GM23338 (cell line): ENCODE data around the gene PPP2R2B. TPM values are rescaled to one million over a fixed set of nuclear protein-coding genes. Genes with fewer than 3 reads are reported as not detected.

Experiments
- ATAC-seq: fragments of 200-7000 bp; cut with Tn5 transposase; 3 replicates; pipeline ENCODE4 v1.9.1; 2020
- DNase-seq: peaks from one replicate; pipeline ENCODE4 v3.0.0-alpha.2; 2015; ENCODE audit warnings: low spot score
- H2AFZ ChIP-seq: fragments of 200-600 bp; sonication (generic); 2 replicates; pipeline ENCODE4 v1.8.0; 2016; ENCODE audit warnings: antibody characterized with exemption, mild to moderate bottlenecking, moderate library complexity
- H3F3A ChIP-seq: fragments of 200-600 bp; sonication (generic); replicated peaks from 2 replicates; pipeline ENCODE4 v1.8.0; 2017; ENCODE audit warnings: antibody characterized with exemption, mixed run types, low read depth
- H3K27ac ChIP-seq: fragments of 200-600 bp; sonication (generic); 2 replicates; pipeline ENCODE4 v1.6.1; 2016; ENCODE audit warnings: low read depth
- H3K27me3 ChIP-seq: fragments of 200-600 bp; sonication (generic); 2 replicates; pipeline ENCODE4 v1.8.0; 2016; ENCODE audit warnings: mild to moderate bottlenecking, mixed run types, moderate library complexity; ENCODE audit not compliant: insufficient read depth
- H3K36me3 ChIP-seq: fragments of 200-600 bp; sonication (generic); 2 replicates; pipeline ENCODE4 v1.8.0; 2016; ENCODE audit warnings: mild to moderate bottlenecking; ENCODE audit not compliant: insufficient read depth
- H3K4me1 ChIP-seq: fragments of 200-600 bp; sonication (generic); 2 replicates; pipeline ENCODE4 v1.8.0; 2016; ENCODE audit warnings: mild to moderate bottlenecking, moderate library complexity; ENCODE audit not compliant: insufficient read depth
- H3K4me2 ChIP-seq: fragments of 200-600 bp; sonication (generic); 2 replicates; pipeline ENCODE4 v1.7.1; 2017; ENCODE audit warnings: mixed run types
- H3K4me3 ChIP-seq: fragments of 200-600 bp; sonication (generic); 2 replicates; pipeline ENCODE4 v1.6.1; 2016; ENCODE audit warnings: mixed run types
- H3K79me2 ChIP-seq: fragments of 200-600 bp; sonication (generic); replicated peaks from 2 replicates; pipeline ENCODE4 v1.8.0; 2017; ENCODE audit warnings: mild to moderate bottlenecking; ENCODE audit not compliant: insufficient read depth
- H3K9me2 ChIP-seq: fragments of 200-600 bp; sonication (generic); 2 replicates; pipeline ENCODE4 v1.8.0; 2017; ENCODE audit not compliant: insufficient read depth
- H4K20me1 ChIP-seq: fragments of 200-600 bp; sonication (generic); replicated peaks from 2 replicates; pipeline ENCODE4 v1.8.0; 2017; ENCODE audit warnings: mild to moderate bottlenecking; ENCODE audit not compliant: insufficient read depth
- H3K27ac Mint-ChIP-seq: 2 replicates; pipeline ENCODE4 v1.8.0; 2020; ENCODE audit warnings: inconsistent platforms, mild to moderate bottlenecking, moderate library complexity, mixed read lengths
- H3K27me3 Mint-ChIP-seq: 3 replicates; pipeline ENCODE4 v1.8.0; 2022; ENCODE audit warnings: low read depth, mild to moderate bottlenecking, moderate library complexity, mixed read lengths, inconsistent platforms; ENCODE audit not compliant: insufficient read depth, poor library complexity
- H3K36me3 Mint-ChIP-seq: 3 replicates; pipeline ENCODE4 v1.8.0; 2021; ENCODE audit warnings: low read depth, mild to moderate bottlenecking, inconsistent platforms, moderate library complexity, mixed read lengths
- H3K4me1 Mint-ChIP-seq: 3 replicates; pipeline ENCODE4 v1.8.0; 2020; ENCODE audit warnings: mild to moderate bottlenecking, inconsistent platforms, mixed read lengths
- H3K4me3 Mint-ChIP-seq: 3 replicates; pipeline ENCODE4 v1.8.0; 2021; ENCODE audit warnings: moderate library complexity, mild to moderate bottlenecking, inconsistent platforms, mixed read lengths
- H3K9me3 Mint-ChIP-seq: 3 replicates; pipeline ENCODE4 v1.8.0; 2020; ENCODE audit warnings: moderate library complexity, mild to moderate bottlenecking, inconsistent platforms, mixed read lengths
- ETS1 ChIP-seq: IDR thresholded peaks from 2 replicates; pipeline ENCODE4 v1.6.1; 2016; ENCODE audit warnings: antibody characterized with exemption
- NANOG ChIP-seq: IDR thresholded peaks from 2 replicates; pipeline ENCODE4 v1.6.1; 2016; ENCODE audit warnings: antibody characterized with exemption, borderline replicate concordance
- REST ChIP-seq: IDR thresholded peaks from one replicate; pipeline ENCODE4 v1.6.1; 2018; ENCODE audit warnings: antibody characterized with exemption; ENCODE audit not compliant: unreplicated experiment
- ZNF462 ChIP-seq: fragments of 250-450 bp; sonication (Bioruptor Pico); IDR thresholded peaks from 2 replicates; pipeline ENCODE4 v1.5.0; 2020; ENCODE audit warnings: mild to moderate bottlenecking, moderate library complexity
- polyA plus RNA-seq: library from polyadenylated mRNA; unstranded; fragments of >200 nt; fragmentation: Nextera tagmentation; extraction: Ambion mirVana; gene quantifications from 2 replicates; pipeline ENCODE4 v1.2.1, GENCODE V29; 2016
- total RNA-seq: library from RNA; depleted of rRNA; stranded (reverse); fragments of >200 nt; shearing (Covaris generic); gene quantifications from 2 replicates; pipeline ENCODE4 v1.2.3, GENCODE V29; 2014

Gene PPP2R2B
- total and polyA plus RNA-seq, 2 experiments from 2014 or later: 21.3 to 33.9 TPM

GRCh38 chr5:146825033-146825432, 53.5 kb downstream of the PPP2R2B start:
- Mint-ChIP-seq H3K4me1 (peaks cover 20% of the 10 kb centered on the region), H3K36me3 (no peaks in the 10 kb centered on the region), H3K27ac (no peak overlapping the region), H3K9me3 (no peaks in the 10 kb centered on the region), H3K27me3 (no peaks in the 10 kb centered on the region), H3K4me3 (no peak overlapping the region)
- H3K4me3 ChIP-seq: no peak overlapping the region
- DNase-seq: peak; percentile 79
- no peak for TF ChIP-seq NANOG
- no peak for TF ChIP-seq ETS1
- TF ChIP-seq REST: peak; percentile 94
- TF ChIP-seq ZNF462 (CRISPR knock-in tag): peak; percentile 18; the same call in 1 of the 2 replicates
- H3K4me2 ChIP-seq: no peak overlapping the region
- no peaks in the 10 kb centered on the region for H3K27me3 ChIP-seq
- H3F3A ChIP-seq: no peaks in the 10 kb centered on the region
- H3K9me2 ChIP-seq: no peaks in the 10 kb centered on the region
- no peaks in the 10 kb centered on the region for H3K79me2 ChIP-seq
- H2AFZ ChIP-seq: no peak overlapping the region
- peak; percentile 83 for ATAC-seq
- H4K20me1 ChIP-seq: 0 out of 2 replicates have a peak, but pooled peaks cover 3% of the 10 kb centered on the region
- no peak overlapping the region for H3K27ac ChIP-seq
- H3K4me1 ChIP-seq: peaks cover 8% of the 10 kb centered on the region; the same call in 1 of the 2 replicates
- no peaks in the 10 kb centered on the region for H3K36me3 ChIP-seq
